ENCODE data around the gene ATRAID. TPM values are rescaled to one million over a fixed set of nuclear protein-coding genes. Genes with fewer than 3 reads are reported as not detected.

Gene ATRAID
- total and polyA plus RNA-seq, 4 donors: 44.9 to 77.5 (median 48.9) TPM

DNA sequence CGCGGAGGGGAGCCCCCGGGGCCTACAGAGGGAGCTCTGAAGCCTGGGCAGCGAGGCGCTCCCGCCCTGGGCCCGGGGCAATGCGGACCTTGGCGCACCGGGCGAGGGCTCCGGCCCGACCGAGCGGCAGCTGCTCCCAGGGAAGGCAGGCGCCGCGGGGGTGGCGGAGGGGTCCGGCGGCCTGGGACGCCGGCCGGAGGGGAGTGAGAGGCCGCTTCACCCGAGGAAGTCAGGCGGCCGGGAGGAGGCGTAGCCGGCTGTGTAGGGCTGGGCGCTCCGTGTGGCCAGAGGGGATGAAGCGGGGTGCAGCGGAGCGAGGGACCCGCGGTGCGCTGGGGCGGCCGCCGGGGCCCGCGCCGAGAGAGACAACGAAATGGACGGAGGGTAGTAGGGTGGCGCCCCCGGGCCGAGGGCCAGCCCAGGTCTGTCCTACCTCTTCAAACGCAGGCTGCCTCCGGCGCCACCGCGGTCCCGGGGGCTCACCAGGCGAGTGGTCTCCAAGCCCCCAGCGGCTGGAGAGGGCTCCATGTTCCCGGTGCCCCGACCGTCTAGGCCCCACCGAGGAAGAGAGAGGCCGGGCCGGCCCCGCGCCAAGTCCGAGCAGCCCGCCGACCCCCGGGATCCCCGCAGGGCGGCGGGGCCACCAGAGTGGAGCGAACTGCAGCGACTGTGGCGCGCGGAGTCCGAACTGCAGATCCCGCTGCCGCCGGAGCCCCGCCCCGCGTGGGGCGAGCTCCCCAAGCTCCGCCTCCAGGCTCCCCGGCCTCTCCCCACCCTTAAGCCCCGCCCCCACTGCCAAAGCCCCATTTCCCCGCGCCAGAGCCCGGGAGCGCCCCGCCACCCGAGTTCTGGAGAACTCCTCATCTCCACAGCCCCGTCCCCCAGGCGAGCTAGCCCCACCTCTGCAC, 50.8 kb downstream of the ATRAID start, which contains the start of gene SLC30A3:
Gene SLC30A3, minus strand, starts transcription at position 669 of the 908 bp plus-strand sequence. Its CDS starts 141 bp downstream, at position 528.
- peak; percentile 63 for DNase-seq (ENCODE audit: low spot score)
- Histone ChIP-seq H3K27ac (ENCODE audit: low read depth in 1 of 2, low read length in 2 of 2) (no peak within 1 kb of the TSS), H3K9me3 (ENCODE audit: control insufficient read depth in 4 of 4, low read length in 3 of 4) (no peaks in the 10 kb centered on the region), H3K4me3 (ENCODE audit: low read depth in 1 of 3, low read length in 3 of 3) (peak within 1 kb of the TSS; percentile 3 to 49 (median 25)), H3K4me1 (ENCODE audit: control insufficient read depth in 4 of 4, insufficient read depth in 4 of 4, low read length in 3 of 4) (peaks cover 10 to 35% (median 22%) of the 10 kb centered on the region in 4 donors), H3K9ac (ENCODE audit: low read depth in 1 of 2, low read length in 2 of 2) (no peak within 1 kb of the TSS), H3K36me3 (ENCODE audit: control insufficient read depth in 4 of 4, insufficient read depth in 3 of 4, low read depth in 1 of 4, low read length in 3 of 4) (no peaks in the 10 kb centered on the region), H3K27me3 (ENCODE audit: control insufficient read depth in 4 of 4, insufficient read depth in 4 of 4, low read length in 3 of 4) (peaks cover 0 to 24% (median 4%) of the 10 kb centered on the region in 4 donors)
- TF ChIP-seq HNF4A (conservative IDR thresholded peaks at IDR 0.05) (no peak), JUND (IDR thresholded peaks at IDR 0.05) (no peak), RXRA (IDR thresholded peaks at IDR 0.05) (no peak), HNF4G (IDR thresholded peaks at IDR 0.05) (no peak), TAF1 (conservative IDR thresholded peaks at IDR 0.05) (no peak), GABPA (IDR thresholded peaks at IDR 0.05 in 1 of 2, conservative IDR thresholded peaks at IDR 0.05 in 1 of 2) (no peak), FOXA1 (IDR thresholded peaks at IDR 0.05) (no peak)
- TF ChIP-seq, protein P1, sequence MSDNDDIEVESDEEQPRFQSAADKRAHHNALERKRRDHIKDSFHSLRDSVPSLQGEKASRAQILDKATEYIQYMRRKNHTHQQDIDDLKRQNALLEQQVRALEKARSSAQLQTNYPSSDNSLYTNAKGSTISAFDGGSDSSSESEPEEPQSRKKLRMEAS (IDR thresholded peaks at IDR 0.05): no peak
- WGBS: 3% methylated on average over 96 of the region's 96 CpGs

DNA sequence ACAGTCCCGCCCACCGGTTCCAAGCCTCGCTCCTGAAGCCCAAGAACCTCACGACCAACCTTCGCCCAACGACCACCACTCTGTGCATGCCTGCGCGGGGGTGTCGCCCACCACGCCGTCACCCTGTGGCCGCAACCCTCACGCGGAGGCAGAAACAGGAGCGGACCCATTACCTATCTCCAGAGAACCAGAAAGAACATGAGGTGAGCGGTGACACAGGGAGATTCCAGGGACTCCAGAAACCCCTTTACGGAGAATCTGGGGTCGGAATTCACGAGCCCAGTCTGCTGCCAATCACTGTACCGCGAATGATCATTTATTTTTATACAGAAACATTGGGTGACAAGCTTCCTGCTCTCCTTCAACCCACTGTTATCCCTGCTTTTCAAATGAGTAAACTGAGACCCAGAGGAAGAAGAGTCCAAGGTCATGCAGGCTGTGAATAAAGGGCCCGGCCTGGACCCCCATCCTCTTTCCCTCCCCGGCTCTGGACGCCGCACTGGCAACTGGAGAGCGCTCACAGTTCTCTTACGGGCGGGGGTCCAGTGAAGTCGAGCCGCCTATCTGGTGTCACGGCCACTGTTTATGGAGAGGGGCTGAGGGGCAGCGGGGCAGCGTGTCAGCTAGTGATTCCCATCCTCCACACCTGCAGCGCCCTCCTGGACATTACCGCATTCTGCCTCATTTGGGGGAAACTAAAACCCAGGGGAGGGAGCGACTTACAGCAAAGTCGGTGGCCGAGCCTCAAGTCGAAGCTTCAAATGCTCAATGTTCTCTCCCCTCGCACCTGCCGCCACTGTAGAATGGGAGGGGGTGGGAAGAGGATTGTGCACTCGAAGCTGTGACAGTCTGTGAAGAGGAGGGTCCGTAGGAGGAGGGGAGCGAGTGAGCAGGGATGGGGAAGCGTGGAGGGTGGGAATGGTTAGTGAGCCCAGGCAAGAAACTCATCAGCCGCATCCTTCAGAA, 51.7 kb downstream of the ATRAID start:
- peak overlapping the region in 2 of 3 donors; percentile 22 to 49 for H3K4me3 ChIP-seq (ENCODE audit: low read depth in 1 of 3, low read length in 3 of 3)

More for the DNA sequence above, 51.7 kb downstream of the ATRAID start:
- Histone ChIP-seq H3K27me3 (ENCODE audit: control insufficient read depth in 4 of 4, insufficient read depth in 4 of 4, low read length in 3 of 4) (peaks cover 0 to 22% (median 4%) of the 10 kb centered on the region in 4 donors), H3K36me3 (ENCODE audit: control insufficient read depth in 4 of 4, insufficient read depth in 3 of 4, low read depth in 1 of 4, low read length in 3 of 4) (no peaks in the 10 kb centered on the region), H3K9me3 (ENCODE audit: control insufficient read depth in 4 of 4, low read length in 3 of 4) (no peaks in the 10 kb centered on the region), H3K27ac (ENCODE audit: low read depth in 1 of 2, low read length in 2 of 2) (no peak overlapping the region), H3K4me1 (ENCODE audit: control insufficient read depth in 4 of 4, insufficient read depth in 4 of 4, low read length in 3 of 4) (peaks cover 10 to 35% (median 22%) of the 10 kb centered on the region in 4 donors), H3K9ac (ENCODE audit: low read depth in 1 of 2, low read length in 2 of 2) (no peak overlapping the region)
- TF ChIP-seq FOXA1 (IDR thresholded peaks at IDR 0.05) (no peak), RXRA (IDR thresholded peaks at IDR 0.05) (no peak), EGR1 (IDR thresholded peaks at IDR 0.05; ENCODE audit: low read depth in 2 of 2) (no peak), HNF4G (IDR thresholded peaks at IDR 0.05) (no peak), TAF1 (conservative IDR thresholded peaks at IDR 0.05) (no peak), HNF4A (conservative IDR thresholded peaks at IDR 0.05) (no peak), SP1 (IDR thresholded peaks at IDR 0.05) (no peak), YY1 (IDR thresholded peaks at IDR 0.05) (no peak), GABPA (IDR thresholded peaks at IDR 0.05 in 1 of 2, conservative IDR thresholded peaks at IDR 0.05 in 1 of 2) (no peak)
- TF ChIP-seq, protein P1 (IDR thresholded peaks at IDR 0.05): no peak
- TF ChIP-seq, protein P2, sequence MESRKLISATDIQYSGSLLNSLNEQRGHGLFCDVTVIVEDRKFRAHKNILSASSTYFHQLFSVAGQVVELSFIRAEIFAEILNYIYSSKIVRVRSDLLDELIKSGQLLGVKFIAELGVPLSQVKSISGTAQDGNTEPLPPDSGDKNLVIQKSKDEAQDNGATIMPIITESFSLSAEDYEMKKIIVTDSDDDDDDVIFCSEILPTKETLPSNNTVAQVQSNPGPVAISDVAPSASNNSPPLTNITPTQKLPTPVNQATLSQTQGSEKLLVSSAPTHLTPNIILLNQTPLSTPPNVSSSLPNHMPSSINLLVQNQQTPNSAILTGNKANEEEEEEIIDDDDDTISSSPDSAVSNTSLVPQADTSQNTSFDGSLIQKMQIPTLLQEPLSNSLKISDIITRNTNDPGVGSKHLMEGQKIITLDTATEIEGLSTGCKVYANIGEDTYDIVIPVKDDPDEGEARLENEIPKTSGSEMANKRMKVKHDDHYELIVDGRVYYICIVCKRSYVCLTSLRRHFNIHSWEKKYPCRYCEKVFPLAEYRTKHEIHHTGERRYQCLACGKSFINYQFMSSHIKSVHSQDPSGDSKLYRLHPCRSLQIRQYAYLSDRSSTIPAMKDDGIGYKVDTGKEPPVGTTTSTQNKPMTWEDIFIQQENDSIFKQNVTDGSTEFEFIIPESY (IDR thresholded peaks at IDR 0.05): no peak
- WGBS: 5% methylated on average over 46 of the region's 46 CpGs
- DNase-seq (ENCODE audit: low spot score): no peak
